ENCODE results near the gene LBHD2. TPM values are rescaled to one million over a fixed set of nuclear protein-coding genes. Genes with fewer than 3 reads are reported as not detected.

LBHD2 gene
- total RNA-seq, 1 donor from 2014 or later, result not detected

DNA sequence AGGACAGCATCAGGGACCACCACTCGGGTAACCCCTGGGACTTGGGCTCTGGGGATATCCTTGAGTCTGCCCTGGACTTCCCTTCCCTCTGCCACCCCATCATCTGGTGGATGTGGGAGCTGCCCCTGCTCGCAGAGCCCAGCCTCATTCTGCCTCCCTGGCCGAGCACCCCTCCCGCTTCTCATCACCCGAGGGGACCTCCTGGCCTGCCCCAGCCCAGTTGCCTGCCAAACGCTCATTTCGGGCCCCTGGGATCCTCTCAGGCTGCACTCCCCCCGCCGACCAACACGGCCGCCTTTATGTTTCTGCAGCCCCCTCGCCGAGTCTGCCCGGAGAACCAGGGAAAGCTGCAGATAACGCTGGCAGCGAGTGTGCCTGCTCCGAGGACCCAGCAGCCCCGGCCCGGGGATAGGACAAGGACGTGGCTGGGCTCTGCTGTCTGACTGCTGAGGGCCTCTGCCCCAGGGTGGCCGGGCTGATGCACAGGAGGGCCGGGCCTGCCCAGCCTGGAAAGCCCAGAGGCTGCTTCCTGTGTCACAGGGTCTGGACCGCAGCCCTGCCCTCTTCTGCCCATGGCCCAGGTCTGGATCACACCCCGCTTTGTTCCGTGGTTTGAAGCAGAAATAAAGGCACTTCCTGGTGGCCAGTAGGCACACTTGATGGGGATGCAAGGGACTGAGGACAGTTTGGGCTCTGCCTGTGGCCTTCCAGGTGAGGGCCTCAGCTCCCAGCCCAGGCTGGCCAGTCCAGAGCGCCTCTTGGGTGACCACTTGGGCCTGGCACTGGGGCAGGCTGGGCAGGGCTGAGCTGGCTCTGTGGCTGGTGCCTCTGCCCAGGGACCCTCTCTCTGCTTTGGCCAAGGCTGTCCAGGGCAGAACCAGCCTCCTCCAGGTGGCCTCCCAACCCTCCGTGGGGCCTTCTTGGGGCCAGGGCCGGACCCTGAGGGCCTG is 5.7 kb downstream of the LBHD2 start:
- TF ChIP-seq, protein P1, sequence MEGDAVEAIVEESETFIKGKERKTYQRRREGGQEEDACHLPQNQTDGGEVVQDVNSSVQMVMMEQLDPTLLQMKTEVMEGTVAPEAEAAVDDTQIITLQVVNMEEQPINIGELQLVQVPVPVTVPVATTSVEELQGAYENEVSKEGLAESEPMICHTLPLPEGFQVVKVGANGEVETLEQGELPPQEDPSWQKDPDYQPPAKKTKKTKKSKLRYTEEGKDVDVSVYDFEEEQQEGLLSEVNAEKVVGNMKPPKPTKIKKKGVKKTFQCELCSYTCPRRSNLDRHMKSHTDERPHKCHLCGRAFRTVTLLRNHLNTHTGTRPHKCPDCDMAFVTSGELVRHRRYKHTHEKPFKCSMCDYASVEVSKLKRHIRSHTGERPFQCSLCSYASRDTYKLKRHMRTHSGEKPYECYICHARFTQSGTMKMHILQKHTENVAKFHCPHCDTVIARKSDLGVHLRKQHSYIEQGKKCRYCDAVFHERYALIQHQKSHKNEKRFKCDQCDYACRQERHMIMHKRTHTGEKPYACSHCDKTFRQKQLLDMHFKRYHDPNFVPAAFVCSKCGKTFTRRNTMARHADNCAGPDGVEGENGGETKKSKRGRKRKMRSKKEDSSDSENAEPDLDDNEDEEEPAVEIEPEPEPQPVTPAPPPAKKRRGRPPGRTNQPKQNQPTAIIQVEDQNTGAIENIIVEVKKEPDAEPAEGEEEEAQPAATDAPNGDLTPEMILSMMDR (IDR thresholded peaks at IDR 0.05), result no peak
- intact Hi-C loops (cut with DNase I), result no loop called here
- Histone ChIP-seq H3K27ac (no peak overlapping the region), H3K36me3 (no peaks in the 10 kb centered on the region), H3K4me3 (no peak overlapping the region), H3K4me1 (peaks cover 0 to 3% of the 10 kb centered on the region in 2 donors), H3K27me3 (no peaks in the 10 kb centered on the region), H3K9me3 (no peaks in the 10 kb centered on the region)
- no peak for DNase-seq (ENCODE audit: low spot score in 2 of 2)

DNA sequence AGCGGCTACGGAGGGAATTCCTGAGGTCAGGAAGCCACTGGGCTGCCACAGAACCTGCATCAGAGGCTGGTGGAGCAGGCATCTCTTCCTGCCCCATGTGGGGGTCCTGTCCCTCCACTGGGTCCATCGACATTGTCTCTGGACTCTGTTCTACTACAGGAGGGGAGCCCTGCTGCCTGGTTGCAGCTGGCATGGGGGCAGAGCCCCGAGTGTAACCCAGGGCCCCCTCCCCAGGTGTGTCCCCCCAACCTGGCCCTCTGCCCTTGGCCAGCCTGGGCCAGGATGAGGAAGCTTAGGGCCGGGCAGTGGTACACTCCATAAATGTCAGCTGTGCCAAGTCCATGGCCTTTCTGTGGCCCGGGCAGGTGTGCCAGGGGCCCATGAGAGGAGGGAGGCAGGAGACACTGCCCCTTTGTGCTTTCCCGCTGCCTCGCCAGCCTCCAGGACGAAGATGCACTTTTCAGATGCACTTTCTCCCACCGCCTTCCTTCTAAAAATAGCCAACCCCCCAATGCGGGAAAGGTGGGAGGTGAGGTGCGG is 6.5 kb downstream of the LBHD2 start:
- Histone ChIP-seq H3K27me3 (no peaks in the 10 kb centered on the region), H3K36me3 (no peaks in the 10 kb centered on the region), H3K27ac (no peak overlapping the region), H3K4me1 (peaks cover 0 to 3% of the 10 kb centered on the region in 2 donors), H3K9me3 (no peaks in the 10 kb centered on the region), H3K4me3 (peak overlapping the region in 1 of 2 donors; percentile 63)
- TF ChIP-seq, protein P1 (IDR thresholded peaks at IDR 0.05), result no peak
- no peak for DNase-seq (ENCODE audit: low spot score in 2 of 2)
- intact Hi-C loops (cut with DNase I), result no loop called here

DNA sequence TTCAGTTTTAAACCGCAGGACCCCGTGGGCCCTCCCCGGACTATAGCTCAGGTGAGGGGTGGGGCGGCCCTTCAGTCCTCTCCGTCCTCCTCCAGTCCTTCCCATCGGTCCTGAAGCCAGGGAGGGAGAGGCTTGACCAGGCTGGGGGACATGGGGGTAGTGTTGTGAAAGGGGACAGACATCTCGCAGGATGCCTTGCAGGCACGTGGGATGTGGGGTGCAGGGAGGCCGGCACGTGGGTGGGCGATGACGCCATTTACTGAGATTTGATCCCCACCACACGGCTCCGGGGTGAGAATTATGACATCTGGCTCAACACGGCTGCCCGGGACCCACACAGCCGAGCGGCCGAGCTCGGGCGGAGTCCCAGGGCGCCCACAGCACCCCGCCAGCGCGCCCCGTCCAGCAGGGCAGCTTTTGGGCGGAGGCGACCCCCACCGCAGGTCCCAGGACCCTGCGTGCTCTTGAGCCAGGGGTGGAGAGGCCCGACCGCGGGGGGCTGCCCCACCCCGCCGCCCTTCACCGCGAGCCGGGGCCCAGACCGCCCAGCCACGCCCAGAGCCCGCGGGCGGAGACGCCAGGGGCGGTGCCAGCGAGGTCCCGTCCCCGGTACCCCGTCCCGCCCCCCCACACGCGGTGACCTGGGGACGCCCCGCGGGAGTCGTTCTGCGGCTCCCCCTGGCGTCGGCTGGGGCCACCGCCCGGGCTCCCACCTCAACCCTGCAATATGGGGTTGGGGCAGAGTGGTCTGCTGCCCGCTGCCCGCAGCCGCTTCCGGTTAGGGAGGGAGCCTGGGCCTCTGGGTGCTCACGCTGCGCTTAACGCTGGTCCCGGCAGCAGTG is 7.3 kb downstream of the LBHD2 start:
- Histone ChIP-seq H3K27me3 (no peaks in the 10 kb centered on the region), H3K27ac (no peak overlapping the region), H3K36me3 (no peaks in the 10 kb centered on the region), H3K4me3 (peak overlapping the region; percentile 52 to 63), H3K9me3 (no peaks in the 10 kb centered on the region), H3K4me1 (peaks cover 0 to 3% of the 10 kb centered on the region in 2 donors)
- TF ChIP-seq, protein P1 (IDR thresholded peaks at IDR 0.05), result peak; percentile 31 to 63 (median 40)
- DNase-seq (ENCODE audit: low spot score in 2 of 2), result no peak
- intact Hi-C loops (cut with DNase I), result no loop called here

DNA sequence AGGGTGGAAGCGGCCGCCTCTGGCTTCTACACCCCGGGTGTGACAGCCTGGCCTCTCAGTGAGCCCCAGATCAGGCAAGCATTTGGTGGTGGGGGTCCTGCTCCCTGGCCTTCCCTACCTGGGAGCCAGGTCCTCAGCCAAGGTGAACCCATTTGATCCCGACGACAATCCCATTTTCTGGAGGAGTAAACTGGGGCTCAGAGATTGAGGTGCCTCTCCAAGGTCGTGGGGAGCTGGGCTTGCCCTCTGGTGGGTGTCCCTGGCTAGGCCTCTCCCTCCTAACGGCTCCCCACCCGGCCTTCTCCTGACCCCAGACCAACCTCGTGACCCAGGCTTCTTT is 7.8 kb downstream of the LBHD2 start:
- TF ChIP-seq, protein P1 (IDR thresholded peaks at IDR 0.05), result no peak
- no peaks in the 10 kb centered on the region for H3K9me3 ChIP-seq
- H3K27ac ChIP-seq, result no peak overlapping the region
- H3K4me3 ChIP-seq, result peak overlapping the region; percentile 52 to 63
- peaks cover 0 to 3% of the 10 kb centered on the region in 2 donors for H3K4me1 ChIP-seq
- no peaks in the 10 kb centered on the region for H3K27me3 ChIP-seq
- intact Hi-C loops (cut with DNase I), result no loop called here
- no peak for DNase-seq (ENCODE audit: low spot score in 2 of 2)
- H3K36me3 ChIP-seq, result no peaks in the 10 kb centered on the region

DNA sequence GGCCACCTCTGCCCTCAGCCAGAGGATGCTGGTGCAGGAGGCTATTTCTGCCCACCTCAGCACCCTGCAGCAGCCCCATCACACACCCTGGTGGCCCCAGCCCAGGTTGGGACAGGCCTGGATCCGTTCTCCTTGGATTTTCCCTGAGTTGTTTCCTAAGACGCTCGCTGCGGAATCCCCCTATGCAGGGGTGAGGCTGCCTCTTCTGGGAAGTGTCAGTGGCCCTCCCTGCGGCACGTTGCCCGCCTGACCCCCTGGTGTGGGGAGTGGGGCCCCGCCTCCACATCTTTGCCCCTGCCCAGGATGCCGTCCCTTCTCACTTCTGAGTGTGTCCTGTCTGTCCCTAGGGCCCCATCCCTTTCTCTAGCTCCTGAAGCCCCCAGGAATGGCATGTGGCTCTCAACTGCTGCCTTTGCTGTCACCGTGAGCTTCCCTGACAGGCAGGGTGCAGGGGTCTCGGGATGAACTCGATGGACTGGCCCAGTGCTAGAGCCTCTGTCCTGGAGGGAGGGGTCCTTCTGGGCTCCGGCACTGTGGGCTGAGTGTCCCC is 9.9 kb downstream of the LBHD2 start:
- TF ChIP-seq, protein P1 (IDR thresholded peaks at IDR 0.05), result no peak
- H3K9me3 ChIP-seq, result no peaks in the 10 kb centered on the region
- no peak overlapping the region for H3K4me3 ChIP-seq
- DNase-seq (ENCODE audit: low spot score in 2 of 2), result no peak
- peak overlapping the region in 1 of 2 donors; percentile 61 for H3K27ac ChIP-seq
- no peaks in the 10 kb centered on the region for H3K36me3 ChIP-seq
- peaks cover 0 to 3% of the 10 kb centered on the region in 2 donors for H3K4me1 ChIP-seq
- intact Hi-C loops (cut with DNase I), result no loop called here
- no peaks in the 10 kb centered on the region for H3K27me3 ChIP-seq
